NCI-H446 (cell line): ENCODE measurements around the gene AK5.
A peak's percentile ranks its signal among the peaks of the same experiment; 100 is the strongest.
"Not testable (repeated sequence)": the region's sequence is repeated elsewhere in the genome, so short reads cannot be mapped to it uniquely, and the experiment has no call there.

ENCODE experiments used
- DNase-seq, 2 experiments: peaks; one replicate each; lab custom pipeline; 2025; lab: John Stamatoyannopoulos, UW

Gene AK5

GRCh38 chr1:77288275-77288674 is 6.5 kb downstream of the AK5 start:
- no peak for DNase-seq

- DNase-seq: no peak
Measured at GRCh38 chr1:77290576-77290975, 8.8 kb downstream of the AK5 start.

- DNase-seq: no peak
Measured at GRCh38 chr1:77292551-77292950, 10.7 kb downstream of the AK5 start.

- DNase-seq: no peak
Measured at GRCh38 chr1:77300566-77300965, 18.7 kb downstream of the AK5 start.

GRCh38 chr1:77303387-77303786 is 21.6 kb downstream of the AK5 start:
- no peak for DNase-seq

GRCh38 chr1:77308889-77309621 is 27.2 kb downstream of the AK5 start:
- DNase-seq: no peak

GRCh38 chr1:77310924-77311323 is 29.1 kb downstream of the AK5 start:
- DNase-seq: no peak

GRCh38 chr1:77312364-77312763 is 30.5 kb downstream of the AK5 start:
- not testable (repeated sequence) for DNase-seq

GRCh38 chr1:77313491-77313890 is 31.7 kb downstream of the AK5 start:
- DNase-seq: no peak

- no peak for DNase-seq
Measured at GRCh38 chr1:77316006-77316405, 34.2 kb downstream of the AK5 start.

GRCh38 chr1:77316966-77317365 is 35.1 kb downstream of the AK5 start:
- no peak for DNase-seq

- no peak for DNase-seq
Measured at GRCh38 chr1:77319036-77319705, 37.4 kb downstream of the AK5 start.

GRCh38 chr1:77322061-77322900 is 40.5 kb downstream of the AK5 start:
- DNase-seq: peak in 1 of 2 experiments; percentile 37

GRCh38 chr1:77333501-77333900 is 51.7 kb downstream of the AK5 start:
- peak; percentile 73 to 94 for DNase-seq

- DNase-seq: no peak
Measured at GRCh38 chr1:77336729-77337128, 54.9 kb downstream of the AK5 start.

- DNase-seq: no peak
Measured at GRCh38 chr1:77339326-77339725, 57.5 kb downstream of the AK5 start.

GRCh38 chr1:77341195-77341594 is 59.4 kb downstream of the AK5 start:
- no peak for DNase-seq

- DNase-seq: no peak
Measured at GRCh38 chr1:77342745-77343144, 60.9 kb downstream of the AK5 start.

GRCh38 chr1:77347646-77348045 is 65.8 kb downstream of the AK5 start:
- peak in 1 of 2 experiments; percentile 28 for DNase-seq

- no peak for DNase-seq
Measured at GRCh38 chr1:77348549-77348948, 66.7 kb downstream of the AK5 start.

GRCh38 chr1:77349275-77349674 is 67.5 kb downstream of the AK5 start:
- no peak for DNase-seq

GRCh38 chr1:77350012-77350770 is 68.4 kb downstream of the AK5 start:
- DNase-seq: peak; percentile 47 to 79
